T47D (cell line): ENCODE results near the gene INHBC.

Experiments used
- DNase-seq, 2 experiments: peaks; one replicate each; pipeline versions ENCODE4 v3.0.0 to v3.0.0-alpha.2; 2011 to 2012; ENCODE audit warnings: low read depth in 1 of 2, low spot score in 1 of 2
- JUND ChIP-seq: IDR thresholded peaks from 2 replicates; pipeline ENCODE4 v1.6.1; 2012; ENCODE audit warnings: low read depth
- in situ Hi-C: cut with HindIII; loops from 2 replicates; pipeline ENCODE4 v1.10.0; 2016; ENCODE audit warnings: low sequenced_read_pairs, low pct_unique_long_range_greater_than_20kb

Gene INHBC

DNA sequence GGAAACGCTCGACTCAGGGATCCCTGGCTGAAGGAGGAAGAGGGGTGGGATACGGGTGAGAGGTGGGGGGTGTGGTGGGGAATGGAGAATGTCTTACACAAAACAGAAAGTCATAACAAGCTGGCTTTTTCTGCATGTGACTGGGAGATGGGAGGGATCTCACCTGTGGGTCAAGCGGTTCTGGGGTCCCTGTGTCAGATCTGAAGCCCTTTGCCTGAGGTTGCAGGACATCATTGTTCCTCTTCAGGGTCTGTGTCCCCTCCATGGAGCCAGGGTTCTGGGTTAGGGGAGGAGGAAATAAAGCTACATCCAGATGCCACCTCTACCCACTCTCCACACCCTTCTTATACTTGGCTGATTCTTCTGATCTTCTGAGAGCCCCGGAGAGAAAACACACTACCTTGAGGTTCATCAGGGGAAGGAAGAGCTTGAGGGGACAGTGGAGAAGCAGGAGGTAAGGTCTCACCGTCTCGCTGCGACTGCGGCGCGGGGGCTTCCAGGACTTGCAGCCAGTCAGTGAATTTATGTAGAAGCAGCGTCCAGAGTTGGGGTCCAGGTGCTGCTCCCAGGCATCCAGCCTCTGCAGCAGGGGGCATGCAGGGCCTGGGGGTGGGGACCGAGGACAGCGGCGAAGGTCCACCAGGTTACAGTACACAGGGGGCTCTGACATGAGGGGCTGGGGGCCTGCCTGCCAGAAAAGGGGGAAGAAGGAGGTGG is 42.6 kb downstream of the INHBC start:
- DNase-seq = no peak
- TF ChIP-seq JUND = no peak
- in situ Hi-C loops = no loop called here

DNA sequence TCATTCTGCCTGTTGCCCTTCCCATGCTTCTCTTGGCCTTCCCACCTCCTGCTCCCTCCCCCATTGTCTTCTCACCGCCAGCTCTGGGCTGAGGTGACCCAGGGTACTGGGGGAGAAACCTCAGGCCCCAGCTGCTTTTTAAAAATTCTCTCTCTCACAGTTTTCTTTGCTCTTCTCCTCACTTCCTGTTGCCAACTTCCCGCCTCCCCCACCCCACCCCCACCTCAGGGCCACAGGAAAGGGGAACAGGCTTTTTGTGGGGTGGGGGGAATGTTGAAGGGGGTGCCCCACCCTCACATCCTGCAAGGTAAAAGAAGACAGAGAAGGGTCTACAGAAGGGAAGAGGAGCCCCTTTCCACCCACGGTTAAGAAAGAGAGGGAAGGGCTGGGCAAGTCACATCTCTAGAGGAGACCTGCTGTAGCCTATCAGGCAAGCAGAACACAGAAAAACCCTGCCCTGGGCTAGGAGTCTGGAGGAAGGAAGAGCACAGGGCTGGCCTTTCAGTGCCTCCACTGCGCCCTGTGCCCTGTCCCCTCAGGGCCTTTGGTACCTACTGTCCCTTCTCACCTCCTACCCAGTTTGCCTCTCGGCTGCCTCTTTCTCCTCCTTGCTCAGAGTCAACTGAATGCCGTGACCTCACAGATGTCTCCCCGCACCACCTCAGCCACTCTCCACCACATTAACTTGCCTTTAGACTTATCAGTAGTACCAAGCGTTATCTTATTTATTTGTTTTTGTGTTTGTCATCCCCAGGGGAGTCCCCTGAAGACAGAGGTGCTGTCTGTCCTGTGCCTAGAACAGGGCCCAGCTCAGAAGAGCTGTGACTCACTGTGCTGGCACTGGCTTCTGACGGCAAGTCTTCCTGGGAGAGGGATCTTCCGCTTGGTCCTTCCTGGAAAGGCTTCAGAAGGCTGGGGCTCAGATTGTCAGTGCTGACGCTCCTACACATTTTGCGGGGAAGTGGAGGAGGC is 43.4 kb downstream of the INHBC start:
- no peak for DNase-seq
- in situ Hi-C loops = no loop called here

DNA sequence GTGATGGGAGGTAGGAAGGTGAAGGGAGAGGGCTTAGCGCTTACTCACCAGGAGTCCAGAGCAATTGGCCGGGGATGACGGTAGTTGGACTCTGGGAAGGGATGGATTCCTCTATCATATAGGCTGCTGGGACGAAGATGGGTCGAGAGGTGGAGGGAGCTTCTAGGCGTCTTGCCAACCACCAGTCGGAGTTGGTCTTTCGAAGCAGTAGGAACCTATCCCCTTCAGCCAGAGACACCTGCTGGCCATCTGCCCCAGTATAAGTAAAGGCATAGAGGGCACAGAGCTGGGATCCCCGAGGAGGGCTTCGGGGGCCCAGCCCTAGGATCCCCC is 44.4 kb downstream of the INHBC start:
- DNase-seq = no peak
- in situ Hi-C loops = no loop called here
- TF ChIP-seq JUND = no peak

More for the DNA sequence above, 43.4 kb downstream of the INHBC start:
- no peak for TF ChIP-seq JUND

- in situ Hi-C loops = no loop called here
- no peak for DNase-seq
- no peak for TF ChIP-seq JUND
Observed at GRCh38 chr12:57479376-57480115, 45.0 kb downstream of the INHBC start, which contains the start of gene ARHGAP9. Gene ARHGAP9, minus strand, starts transcription at chr12:57479866. Its CDS starts 460 bp downstream, at chr12:57479406.

GRCh38 chr12:57481671-57482070 is 47.1 kb downstream of the INHBC start:
- TF ChIP-seq JUND = no peak
- DNase-seq = no peak
- in situ Hi-C loops = no loop called here

DNA sequence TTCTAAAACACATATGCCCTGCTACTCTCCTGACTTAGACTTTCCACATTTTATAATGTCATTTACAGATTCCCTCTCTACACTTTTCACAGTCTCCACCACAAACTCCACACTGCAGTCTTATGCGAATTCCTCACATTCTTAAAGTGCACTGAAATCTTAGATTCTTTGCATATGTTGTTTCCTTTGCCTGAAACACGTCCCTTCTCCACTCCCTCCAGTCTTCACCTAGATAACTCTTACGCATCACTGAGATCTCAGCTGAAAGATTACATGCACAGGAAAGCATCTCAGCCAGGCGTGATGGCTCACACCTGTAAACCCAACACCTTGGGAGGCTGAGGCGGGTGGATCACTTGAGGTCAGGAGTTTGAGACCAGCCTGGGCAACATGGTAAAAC is 48.9 kb downstream of the INHBC start:
- TF ChIP-seq JUND = no peak
- in situ Hi-C loops = no loop called here
- DNase-seq = no peak

GRCh38 chr12:57485695-57486094 is 51.1 kb downstream of the INHBC start:
- no peak for DNase-seq
- no peak for TF ChIP-seq JUND
- in situ Hi-C loops = no loop called here

DNA sequence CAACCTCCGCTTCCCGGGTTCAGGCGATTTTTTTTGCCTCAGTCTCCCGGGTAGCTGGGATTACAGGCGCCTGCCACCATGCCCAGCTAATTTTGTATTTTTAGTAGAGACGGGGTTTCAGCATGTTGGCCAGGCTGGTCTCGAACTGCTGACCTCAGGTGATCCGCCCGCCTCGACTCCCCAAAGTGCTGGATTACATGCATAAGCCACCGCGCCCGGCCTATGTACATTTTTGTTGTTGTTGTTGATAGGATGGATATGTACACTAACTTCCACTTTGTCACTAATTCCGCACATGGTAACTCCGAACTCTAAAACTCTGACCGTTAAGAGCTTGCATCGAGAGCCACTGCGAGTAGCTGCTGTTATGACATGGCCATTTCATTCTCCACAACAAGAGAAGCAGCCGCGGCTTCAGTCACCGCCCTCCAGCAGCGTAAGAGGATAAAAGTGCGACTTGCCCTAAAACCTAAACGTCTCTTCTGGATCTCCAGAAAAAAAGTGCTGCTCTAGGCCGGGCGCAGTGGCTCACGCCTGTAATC is 52.5 kb downstream of the INHBC start:
- no peak for DNase-seq
- in situ Hi-C loops = no loop called here
- TF ChIP-seq JUND = no peak

- no peak for TF ChIP-seq JUND
- in situ Hi-C loops = no loop called here
- peak; percentile 95 to 99 for DNase-seq
Observed at GRCh38 chr12:57487597-57488401, 53.2 kb downstream of the INHBC start, which contains the start of gene MARS1. Gene MARS1, plus strand, starts transcription at chr12:57488068. Its CDS starts 23 bp downstream, at chr12:57488091.

DNA sequence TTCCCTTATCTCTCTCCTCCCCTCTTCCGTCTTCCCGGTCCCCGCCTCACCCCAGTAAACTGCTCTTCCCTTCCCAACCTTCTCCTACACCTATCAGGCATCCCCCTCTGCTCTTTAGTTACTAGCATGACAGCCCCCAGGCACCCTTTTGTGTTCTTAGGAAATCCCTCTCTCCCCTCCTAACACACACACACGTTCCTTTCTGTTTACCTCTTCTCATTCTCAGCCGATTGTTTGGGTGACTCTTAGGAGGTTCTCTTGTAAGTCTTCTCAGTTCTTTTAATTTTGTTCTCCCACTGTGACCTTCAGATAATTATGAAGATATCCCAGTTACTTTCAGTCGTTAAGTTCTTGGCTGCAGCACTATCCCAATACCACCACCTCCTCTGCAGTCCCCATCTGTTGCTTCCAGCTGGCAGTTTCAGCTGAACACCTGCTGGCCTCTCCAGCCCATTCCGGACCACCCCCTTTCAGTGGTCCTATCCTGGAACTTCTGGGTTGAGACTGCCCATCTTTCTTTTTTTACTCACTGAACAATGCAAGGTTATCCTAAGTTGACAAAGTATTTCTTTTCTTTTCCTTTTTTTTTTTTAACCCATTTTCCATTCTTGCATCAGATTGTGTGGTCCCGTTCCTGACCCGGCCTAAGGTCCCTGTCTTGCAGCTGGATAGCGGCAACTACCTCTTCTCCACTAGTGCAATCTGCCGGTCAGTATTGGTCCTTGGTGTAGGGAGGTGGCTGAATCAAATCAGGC is 54.0 kb downstream of the INHBC start:
- TF ChIP-seq JUND = no peak
- no peak for DNase-seq
- in situ Hi-C loops = no loop called here

- no peak for DNase-seq
- TF ChIP-seq JUND = no peak
- in situ Hi-C loops = no loop called here
Observed at GRCh38 chr12:57489157-57489641, 54.6 kb downstream of the INHBC start.
